ENCODE measurements around the gene OGN.

The OGN gene

GRCh38 chr9:92435263-92435662, 30.9 kb upstream of the OGN start:
- TF ChIP-seq CTCF (conservative IDR thresholded peaks at IDR 0.05; ENCODE audit: low read depth, low read length), result no peak
- no peak overlapping the region for H3K4me3 ChIP-seq (ENCODE audit: low read depth, low read length)
- DNase-seq (ENCODE audit: low read depth), result no peak

DNA sequence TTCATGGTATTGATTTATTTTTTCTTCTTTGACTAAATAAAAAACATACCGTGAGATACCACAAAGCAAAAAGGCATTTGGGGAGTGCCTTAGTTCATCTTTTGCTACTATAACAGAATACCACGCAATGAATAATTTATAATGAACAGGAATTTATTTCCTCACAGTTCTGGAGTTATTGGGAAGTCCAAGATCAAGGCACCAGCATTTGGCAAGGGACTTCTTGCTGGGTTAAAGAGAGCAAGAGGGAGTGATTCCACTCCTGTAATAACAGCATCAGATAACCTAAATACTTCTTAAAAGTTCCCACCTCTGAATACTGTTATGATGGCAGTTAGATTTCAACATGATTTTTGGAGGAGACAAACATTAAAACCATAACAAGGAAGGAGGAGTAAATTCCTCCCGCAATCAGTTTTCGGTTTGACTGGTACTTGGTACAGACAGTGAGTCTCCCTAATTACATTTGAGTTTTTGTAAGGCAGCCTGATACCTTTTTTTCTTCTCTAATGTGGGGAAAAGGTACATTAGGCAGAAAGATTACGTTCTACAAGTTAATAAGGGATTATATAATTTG, 28.7 kb upstream of the OGN start:
- no peak for TF ChIP-seq CTCF (conservative IDR thresholded peaks at IDR 0.05; ENCODE audit: low read depth, low read length)
- no peak overlapping the region for H3K4me3 ChIP-seq (ENCODE audit: low read depth, low read length)
- no peak for DNase-seq (ENCODE audit: low read depth)

- no peak for TF ChIP-seq CTCF (conservative IDR thresholded peaks at IDR 0.05; ENCODE audit: low read depth, low read length)
- no peak for DNase-seq (ENCODE audit: low read depth)
- no peak overlapping the region for H3K4me3 ChIP-seq (ENCODE audit: low read depth, low read length)
Measured at GRCh38 chr9:92432350-92432749, 28.0 kb upstream of the OGN start.

DNA sequence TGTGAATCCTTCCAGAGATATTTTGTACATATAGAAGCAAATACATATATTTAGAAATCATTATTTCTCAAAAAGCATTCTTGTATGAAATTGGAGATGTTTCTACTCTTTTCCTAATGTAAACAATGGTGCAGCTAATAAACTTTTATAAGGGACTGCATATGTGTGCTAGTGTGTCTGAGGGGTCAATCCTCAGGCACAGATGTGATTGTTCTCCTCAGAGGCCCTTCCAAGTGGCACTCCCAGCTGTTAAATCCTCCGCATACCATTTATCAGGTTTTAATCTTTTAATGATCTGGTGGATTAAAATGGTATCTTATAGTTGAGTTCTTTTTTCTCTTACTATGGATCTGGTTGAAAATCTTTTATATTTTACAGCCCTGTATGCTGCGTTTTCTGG, 25.5 kb upstream of the OGN start:
- H3K4me3 ChIP-seq (ENCODE audit: low read depth, low read length), result no peak overlapping the region
- DNase-seq (ENCODE audit: low read depth), result no peak
- no peak for TF ChIP-seq CTCF (conservative IDR thresholded peaks at IDR 0.05; ENCODE audit: low read depth, low read length)

DNA sequence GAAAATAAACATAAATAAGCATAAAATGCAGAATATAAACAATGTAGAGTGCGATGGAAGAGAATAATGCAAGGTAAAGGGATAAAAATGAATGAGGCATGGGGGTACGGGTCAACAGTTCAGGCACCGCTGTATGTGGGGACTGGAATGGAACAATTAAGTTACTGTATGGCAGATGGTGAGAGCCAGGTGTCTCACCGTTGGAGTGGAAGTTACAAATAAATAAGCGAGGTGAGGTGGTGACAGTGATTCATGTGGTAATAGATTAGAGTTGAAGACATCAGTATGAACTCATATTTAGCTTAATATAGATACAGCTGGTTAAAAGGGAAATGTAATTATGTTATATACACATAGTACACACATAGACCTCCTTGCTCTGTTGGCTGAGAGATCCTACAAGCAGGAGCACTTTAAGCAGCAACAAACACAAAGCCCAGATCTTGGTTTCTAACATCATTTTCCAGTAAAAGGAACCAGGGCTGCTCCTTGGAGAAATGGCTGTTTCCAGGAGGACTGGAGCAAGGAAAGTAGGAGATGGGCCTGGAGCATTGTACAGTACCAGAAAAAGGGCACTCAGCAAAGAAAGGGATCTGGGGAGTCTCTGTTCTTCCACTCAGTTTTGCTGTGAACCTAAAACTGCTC, 22.2 kb upstream of the OGN start:
- no peak overlapping the region for H3K4me3 ChIP-seq (ENCODE audit: low read depth, low read length)
- TF ChIP-seq CTCF (conservative IDR thresholded peaks at IDR 0.05; ENCODE audit: low read depth, low read length), result no peak

DNA sequence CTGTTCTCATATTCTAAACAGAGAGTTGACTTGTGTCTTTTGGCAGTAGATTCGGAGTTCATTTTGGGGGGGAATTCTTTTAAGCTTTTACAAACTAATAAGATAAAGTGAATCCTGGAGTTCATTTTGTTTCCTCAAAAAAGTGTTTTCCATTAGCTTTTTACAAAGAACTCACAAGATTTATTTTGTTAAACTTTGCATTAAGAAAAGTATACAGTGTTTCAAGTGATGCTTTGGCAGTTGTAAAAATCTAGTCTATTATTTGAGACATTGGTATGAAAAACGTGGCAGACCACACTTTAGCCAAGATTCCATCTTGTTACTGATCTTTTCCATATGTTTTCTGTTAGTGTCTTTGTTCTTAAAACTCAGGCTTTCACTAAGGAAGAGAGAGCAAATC, 21.1 kb upstream of the OGN start:
- peak; percentile 15 for DNase-seq (ENCODE audit: low read depth)
- TF ChIP-seq CTCF (conservative IDR thresholded peaks at IDR 0.05; ENCODE audit: low read depth, low read length), result no peak

More for the DNA sequence above, 22.2 kb upstream of the OGN start:
- no peak for DNase-seq (ENCODE audit: low read depth)

GRCh38 chr9:92424340-92424739, 20.0 kb upstream of the OGN start, which contains the start of gene OMD:
Gene OMD (minus strand): TSS chr9:92424471. CDS start chr9:92417558, 6,913 bp downstream.
- DNase-seq (ENCODE audit: low read depth), result peak; percentile 11
- no peak for TF ChIP-seq CTCF (conservative IDR thresholded peaks at IDR 0.05; ENCODE audit: low read depth, low read length)
- H3K4me3 ChIP-seq (ENCODE audit: low read depth, low read length), result no peak within 1 kb of the TSS

More for the DNA sequence above, 21.1 kb upstream of the OGN start:
- no peak overlapping the region for H3K4me3 ChIP-seq (ENCODE audit: low read depth, low read length)
